HG02798 (cell line): Measurements from ENCODE around the gene PBXIP1.
"Not testable (repeated sequence)": the region's sequence is repeated elsewhere in the genome, so short reads cannot be mapped to it uniquely, and the experiment has no call there.

Experiments
- ATAC-seq: cut with Tn5 transposase; IDR thresholded peaks from one replicate; pipeline ENCODE4 v1.9.1; 2021; ENCODE audit warnings: mild to moderate bottlenecking; ENCODE audit not compliant: unreplicated experiment, poor library complexity

PBXIP1 gene

DNA sequence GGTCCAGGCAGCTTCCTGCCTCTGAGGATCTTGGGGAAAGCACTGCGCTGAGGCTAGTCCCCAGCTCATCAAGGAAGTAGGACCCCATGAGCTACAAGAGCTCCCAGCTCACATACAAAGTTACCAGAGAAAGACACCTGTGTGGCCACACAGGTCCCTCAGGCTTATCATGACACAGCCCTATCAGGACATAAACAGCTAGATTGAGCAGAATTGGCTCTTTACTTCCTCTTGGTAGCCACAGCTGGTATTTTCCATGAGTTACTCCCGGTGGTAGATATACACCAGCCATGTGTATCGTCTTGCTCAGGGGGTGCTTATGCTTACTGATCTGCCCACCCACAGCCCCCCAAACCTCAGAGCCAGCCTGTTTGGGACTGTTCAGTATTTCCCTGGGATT, 38.7 kb upstream of the PBXIP1 start:
- no peak for ATAC-seq

DNA sequence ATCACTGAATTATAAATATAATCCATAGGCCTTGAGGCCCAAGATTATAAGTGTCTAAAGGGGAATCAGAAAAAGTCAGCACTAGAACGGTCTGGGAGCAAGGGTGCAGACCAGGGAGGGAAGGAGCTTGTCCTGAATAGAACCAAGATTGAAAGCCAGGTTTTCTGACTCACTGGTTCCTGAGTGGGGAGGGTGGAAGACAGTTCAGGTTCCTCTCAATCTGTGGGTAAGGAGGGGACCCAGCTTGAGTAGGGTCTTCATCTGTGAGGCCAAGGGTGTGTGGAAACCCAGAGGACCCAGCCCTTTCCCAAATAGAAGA, 38.3 kb upstream of the PBXIP1 start:
- ATAC-seq, result no peak

DNA sequence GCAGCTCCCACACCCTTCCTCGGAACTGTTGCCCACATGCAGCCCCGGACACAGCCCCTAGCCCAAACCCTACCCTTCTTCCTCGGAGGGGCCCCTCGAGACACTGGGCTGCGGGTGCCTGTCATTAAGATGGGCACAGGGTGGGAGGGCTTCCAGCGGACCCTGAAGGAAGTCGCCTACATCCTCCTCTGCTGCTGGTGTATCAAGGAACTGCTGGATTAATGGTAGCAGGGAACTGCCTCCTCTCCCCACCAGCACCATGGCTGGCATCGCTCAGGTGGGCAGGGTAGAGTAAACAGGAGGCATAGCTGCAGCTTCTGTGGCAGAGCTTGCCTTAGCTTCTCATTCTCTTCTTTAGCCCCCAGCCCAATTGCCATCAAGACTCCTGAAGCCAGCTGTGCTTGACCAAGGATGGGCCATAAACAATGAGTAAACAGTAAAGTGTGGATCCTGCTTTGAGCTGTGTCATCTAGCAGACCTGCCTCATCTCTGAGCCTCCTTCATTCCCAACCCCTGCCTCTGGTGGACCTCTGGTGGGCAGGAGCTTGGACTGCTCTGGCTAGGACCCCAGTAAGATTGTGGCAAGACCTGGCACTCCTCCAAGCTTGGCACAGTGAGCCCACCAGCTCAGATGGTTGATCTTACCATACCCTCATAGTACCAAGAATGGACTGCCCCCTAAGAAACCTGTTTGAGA, 37.8 kb upstream of the PBXIP1 start, which contains the start of gene LENEP:
Gene LENEP (plus strand): TSS at position 15 of the 697 bp plus-strand sequence. CDS start 22 bp downstream, at position 37.
- ATAC-seq, result no peak

DNA sequence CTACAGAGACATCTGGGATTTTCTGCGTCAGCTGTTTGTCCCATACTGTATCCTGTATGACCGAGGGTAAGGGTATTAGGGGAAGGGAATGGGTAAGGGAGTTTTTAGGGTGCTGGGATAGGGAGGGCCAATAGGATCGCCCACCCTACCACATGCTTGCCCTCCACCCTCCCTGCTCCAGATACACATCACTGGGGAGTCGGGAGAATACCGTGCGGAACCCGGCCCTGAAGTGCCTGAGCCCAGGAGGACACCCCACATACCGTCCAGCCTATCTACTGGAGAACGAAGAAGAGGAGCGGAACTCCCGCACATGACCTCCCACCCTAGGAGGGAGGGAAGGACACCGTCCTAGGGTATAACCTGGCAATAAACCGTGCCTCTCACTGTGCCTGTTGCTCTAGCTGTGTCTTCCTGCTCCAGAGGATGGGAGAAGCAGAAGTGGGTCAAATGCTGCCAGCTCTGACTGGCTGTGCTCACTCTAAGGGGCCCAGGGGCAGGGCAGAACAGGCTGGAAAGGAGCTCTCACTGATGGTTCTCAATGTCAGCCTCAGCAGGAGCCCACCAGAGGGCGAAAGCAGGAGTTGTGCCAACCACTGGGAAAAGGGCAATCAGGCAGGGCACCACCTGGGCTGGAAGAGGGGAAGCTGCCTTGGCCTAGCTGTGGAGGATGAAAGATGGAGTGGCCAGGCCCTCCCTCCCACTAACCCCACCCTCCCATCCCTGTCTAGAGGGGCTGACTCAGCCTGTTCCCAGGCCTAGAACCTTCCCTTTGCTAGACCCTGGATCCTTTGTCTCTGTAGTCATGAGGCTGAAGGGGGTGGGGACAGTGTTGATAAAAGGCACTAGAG, 37.0 kb upstream of the PBXIP1 start:
- no peak for ATAC-seq

DNA sequence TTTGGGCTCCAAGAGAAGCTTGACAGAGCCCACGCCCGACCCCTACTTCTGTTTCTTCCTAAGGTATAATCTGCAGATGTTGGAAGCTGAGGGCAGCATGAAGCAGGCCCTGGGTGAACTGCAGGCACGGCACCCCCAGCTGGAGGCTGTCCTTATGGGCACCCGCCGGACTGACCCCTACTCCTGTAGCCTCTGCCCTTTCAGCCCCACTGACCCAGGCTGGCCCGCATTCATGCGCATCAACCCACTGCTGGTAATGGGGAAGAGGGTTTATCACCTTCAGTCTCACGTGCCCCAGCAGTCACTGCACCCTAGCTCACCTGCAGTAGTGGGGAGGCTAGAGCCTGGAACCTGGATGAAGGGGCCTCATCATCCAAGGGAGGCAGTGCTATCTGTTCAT, 34.4 kb upstream of the PBXIP1 start:
- ATAC-seq, result no peak

DNA sequence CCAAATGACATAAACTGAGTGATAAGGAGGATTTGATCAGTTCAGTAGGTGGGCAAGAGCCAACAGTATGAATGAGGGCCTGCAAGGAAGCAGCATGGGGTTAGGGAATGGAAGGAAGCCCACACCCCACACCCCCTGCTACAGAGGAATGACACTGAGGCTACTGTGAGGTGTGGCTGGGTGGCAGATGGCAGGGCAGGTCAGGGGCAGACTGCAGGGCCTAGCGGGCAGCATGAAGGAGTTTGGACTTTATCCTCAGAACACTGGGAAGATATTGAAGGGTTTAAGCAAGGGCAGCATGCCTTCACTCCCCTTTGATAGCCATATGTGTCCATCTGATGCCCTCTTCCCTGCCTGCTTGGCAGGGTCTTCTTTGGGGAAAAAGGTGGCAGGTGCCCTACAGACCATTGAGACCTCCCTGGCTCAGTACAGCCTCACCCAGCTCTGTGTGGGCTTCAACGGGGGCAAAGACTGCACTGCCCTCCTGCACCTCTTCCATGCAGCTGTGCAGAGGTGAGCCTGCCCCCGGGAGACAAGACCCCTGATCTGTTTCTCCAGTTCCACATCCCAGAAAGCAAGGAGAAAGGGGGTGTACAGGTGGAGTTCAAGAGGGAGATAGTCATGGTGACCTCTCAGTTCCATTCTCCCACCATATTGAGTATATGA, 33.4 kb upstream of the PBXIP1 start:
- no peak for ATAC-seq

DNA sequence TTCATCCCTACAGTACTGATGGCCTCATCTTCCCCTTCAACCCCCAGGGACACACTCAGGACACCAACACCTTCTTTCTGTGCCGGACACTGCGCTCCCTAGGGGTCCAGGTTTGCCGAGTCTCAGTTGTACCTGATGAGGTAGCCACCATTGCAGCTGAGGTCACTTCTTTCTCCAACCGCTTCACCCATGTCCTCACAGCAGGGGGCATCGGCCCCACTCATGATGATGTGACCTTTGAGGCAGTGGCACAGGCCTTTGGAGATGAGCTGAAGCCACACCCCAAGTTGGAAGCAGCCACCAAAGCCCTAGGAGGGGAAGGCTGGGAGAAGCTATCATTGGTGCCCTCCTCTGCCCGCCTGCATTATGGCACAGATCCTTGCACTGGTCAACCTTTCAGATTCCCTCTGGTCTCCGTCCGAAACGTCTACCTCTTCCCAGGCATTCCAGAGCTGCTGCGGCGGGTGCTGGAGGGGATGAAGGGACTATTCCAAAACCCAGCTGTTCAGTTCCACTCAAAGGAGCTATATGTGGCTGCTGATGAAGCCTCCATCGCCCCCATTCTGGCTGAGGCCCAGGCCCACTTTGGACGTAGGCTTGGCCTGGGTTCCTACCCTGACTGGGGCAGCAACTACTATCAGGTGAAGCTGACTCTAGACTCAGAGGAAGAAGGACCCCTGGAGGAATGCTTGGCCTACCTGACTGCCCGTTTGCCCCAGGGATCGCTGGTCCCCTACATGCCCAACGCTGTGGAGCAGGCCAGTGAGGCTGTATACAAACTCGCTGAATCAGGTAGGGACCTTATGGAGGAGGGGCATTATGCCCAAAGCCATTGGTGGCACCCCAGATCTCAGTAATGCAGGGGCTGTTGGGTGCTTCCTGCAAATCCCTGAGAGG, 32.4 kb upstream of the PBXIP1 start:
- ATAC-seq, result no peak

- no peak for ATAC-seq
Observed at GRCh38 chr1:154987326-154987725, 31.4 kb upstream of the PBXIP1 start.

GRCh38 chr1:154986736-154987135, 30.8 kb upstream of the PBXIP1 start:
- not testable (repeated sequence) for ATAC-seq

DNA sequence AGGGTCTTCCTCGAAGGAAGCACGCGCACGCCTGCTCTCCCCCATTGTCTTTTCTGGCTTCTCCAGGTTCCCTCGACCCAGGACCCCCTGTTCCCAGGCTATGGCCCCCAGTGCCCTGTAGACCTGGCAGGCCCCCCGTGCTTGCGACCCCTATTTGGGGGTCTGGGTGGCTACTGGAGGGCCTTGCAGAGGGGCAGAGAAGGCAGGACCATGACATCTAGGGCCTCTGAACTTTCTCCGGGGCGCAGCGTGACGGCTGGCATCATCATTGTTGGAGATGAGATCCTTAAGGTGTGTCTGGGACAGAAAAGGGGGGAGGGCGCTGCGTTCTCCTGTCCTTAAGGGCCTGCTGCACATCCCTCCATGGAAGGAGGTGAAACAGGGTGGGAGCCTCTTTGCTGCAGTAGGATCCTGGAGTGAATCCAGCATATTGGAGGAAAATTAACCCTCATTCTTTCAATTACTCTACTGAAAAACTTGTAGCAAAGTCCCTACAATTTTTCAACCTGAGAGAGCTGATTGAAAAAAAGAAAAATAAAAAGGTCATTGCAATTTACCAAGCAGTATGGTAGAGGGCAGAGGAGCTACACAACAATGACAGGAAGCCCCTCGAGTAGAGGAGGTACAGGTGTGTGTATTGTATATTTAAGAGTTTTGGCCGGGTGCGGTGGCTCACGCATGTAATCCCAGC, 28.0 kb upstream of the PBXIP1 start:
- no peak for ATAC-seq

DNA sequence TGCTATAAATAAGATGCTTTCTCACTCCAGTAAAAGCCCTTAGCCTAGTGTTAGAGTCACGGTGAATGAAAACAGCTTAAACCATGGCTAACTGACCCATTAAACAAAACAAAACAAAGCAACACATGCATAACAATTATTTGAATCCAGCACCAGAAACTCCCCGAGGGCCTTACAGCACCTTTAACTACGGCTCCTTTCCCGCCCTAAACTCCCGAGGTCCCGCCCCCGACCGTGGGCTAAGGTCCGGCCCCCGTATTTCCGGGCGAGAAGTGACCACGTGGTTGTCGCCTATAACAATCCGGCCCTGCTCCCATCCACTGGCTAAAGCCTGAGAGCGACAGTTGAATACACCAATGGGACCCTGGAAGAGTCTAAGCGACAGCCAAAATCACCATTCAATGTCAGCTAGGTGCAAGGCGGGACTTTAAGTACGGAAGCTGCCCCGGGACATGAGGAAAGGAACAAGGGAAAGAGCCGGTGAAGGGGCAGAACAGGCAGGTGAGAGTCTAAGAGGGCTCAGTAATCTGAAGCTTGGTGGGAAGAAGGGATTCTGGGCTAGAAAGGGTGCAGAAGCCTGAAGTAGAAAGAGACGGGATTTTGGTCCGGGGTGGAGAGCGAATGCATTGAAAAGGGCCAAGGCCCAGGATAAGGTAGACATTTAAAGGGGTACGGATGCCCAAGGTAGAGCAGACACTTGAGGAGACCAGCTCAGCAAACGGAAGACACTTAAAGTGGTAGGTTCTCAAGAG, 27.2 kb upstream of the PBXIP1 start, which contains the start of gene FLAD1:
Gene FLAD1 (plus strand): TSS at position 448 of the 752 bp plus-strand sequence. CDS start 351 bp downstream, outside the sequence.
- peak; percentile 99 for ATAC-seq

DNA sequence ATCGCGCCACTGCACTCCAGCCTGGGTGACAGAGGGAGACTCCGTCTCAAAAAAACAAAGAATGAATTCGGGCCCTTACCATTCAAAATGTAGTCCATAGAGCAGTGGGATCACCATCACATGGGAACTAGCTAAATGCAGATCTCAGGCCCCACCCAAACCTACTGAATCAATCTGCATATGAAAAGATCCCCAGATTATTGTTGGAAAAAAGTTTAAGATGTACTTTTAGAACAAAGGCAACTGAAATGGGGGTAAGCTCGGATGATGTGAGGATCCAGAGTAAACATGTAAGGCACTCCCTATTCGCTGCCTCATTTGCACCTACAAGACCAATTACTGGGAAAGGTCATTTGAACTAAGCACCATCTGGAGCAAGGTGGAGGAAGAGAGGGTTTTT, 26.4 kb upstream of the PBXIP1 start:
- no peak for ATAC-seq

DNA sequence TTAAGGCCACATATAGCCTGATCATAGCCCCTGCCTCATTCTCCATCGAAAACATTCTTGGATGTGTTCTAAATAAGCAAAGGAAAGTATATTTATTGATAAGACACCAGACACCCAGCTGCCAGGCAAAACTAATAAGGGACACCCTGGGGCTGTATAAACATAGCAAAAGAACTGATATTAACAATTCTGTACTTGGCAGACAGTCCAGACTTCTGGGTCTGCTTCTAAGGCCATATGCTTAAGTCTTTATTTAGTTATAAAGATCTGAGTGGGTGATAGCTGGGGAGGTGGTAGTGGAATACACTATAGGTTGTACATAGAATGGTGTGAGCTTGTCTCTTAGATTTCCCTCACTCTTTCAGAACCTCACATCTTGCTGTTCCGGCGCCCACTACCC, 22.5 kb upstream of the PBXIP1 start:
- ATAC-seq, result no peak

GRCh38 chr1:154977762-154978161, 21.9 kb upstream of the PBXIP1 start:
- not testable (repeated sequence) for ATAC-seq

DNA sequence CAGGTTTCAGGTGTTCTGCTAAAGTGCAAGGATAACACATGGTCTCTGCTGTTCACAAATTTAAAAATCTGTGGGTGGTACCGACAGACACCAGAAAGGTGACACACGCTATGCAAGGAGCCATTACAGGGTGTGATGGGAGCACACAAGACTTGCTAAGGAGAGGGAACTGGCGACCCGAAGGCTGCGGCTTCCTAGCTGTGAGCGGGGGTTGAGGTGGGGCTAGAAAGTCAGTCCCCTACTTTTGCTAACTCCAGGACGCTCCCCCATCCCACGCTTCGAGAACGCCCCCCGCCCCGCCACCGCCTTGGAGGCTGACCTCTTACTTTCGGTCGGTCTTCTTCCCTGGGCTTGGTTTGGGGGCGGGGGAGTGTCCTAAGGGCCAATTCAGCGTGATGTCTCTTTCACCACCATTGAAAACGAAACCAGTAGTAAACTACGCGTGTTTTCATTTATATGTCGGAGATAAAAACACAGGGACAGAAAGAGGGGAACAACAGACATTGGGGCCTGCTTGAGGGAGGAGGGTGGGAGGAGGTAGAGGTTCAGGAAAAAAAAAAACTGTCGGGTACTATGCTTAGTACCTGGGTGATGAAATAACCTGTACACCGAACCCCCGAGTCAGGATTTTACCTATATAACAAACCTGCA, 19.6 kb upstream of the PBXIP1 start:
- no peak for ATAC-seq

DNA sequence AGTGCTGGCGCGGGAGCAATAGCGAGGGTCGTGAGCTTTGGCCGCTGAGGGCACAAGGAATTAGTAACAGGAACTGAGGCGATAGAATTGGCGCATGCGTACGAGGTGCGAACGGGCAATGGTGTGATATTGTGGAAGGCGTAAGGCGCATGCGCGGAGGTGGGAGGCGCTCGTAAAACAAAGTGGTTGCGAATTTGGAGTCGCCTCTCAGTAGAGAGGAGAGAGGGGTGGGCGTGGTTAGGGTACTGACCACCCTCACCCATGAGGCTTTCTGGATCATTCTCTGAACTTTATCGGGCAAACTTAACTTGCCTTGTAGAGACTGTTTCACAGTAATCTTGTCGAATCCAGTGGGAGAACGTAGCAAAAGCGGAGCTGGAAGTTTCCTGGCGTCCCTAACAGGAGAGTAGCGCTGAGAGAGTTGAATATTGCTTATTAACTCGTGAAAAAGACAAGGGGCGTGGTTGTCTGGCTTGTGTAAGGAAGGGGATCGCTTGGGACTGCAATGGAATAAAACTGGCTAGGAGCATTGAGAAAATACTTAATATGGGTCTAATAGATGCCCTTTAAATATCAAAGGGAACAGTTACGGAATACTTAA, 19.0 kb upstream of the PBXIP1 start:
- ATAC-seq, result peak; percentile 58

DNA sequence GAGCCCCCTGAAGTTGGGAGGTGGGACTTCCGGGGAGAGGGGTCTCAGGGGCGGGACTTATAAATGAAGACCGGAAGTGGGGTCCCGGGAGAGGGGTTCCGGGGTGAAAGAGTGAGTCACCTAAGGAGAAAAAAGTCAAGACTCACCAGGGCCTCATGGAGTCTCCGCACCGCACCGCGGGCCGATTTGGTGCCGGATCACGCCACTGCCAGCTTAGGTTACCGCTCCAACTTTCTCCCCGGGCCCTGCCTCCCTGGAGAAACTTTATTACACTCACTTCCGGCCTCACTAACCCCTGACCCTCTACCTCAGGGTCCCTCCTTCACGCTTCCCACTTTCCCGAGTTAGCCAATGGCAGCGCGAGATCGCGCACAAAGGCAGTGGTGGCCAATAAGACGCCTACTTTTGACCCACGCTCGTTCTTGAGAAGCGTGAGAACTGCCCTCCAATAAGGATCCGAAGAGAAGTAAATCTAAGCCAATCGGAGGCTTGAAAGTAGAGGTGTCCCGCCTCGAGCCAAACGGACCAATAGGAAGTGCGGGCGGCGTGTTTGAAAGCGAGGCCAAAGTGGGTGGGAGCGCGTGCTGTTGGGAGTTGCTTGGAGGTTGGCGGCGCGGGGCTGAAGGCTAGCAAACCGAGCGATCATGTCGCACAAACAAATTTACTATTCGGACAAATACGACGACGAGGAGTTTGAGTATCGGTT, 18.4 kb upstream of the PBXIP1 start, which contains the start of gene CKS1B:
Gene CKS1B (plus strand): TSS at position 580 of the 706 bp plus-strand sequence. CDS start 65 bp downstream, at position 645.
- peak; percentile 86 for ATAC-seq
